GM12878 (cell line): Measurements from ENCODE around the gene ITM2C. TPM values are rescaled to one million over a fixed set of nuclear protein-coding genes. Genes with fewer than 3 reads are reported as not detected.

ENCODE experiments used
- ATAC-seq: fragments of 200-7000 bp; cut with Tn5 transposase; 3 replicates; pipeline ENCODE4 v1.9.1; 2020; ENCODE audit warnings: mild to moderate bottlenecking, moderate library complexity
- BruUV-seq: library from RNA; stranded (reverse); fragments of 400-500 nt; replicated peaks from 2 replicates; lab custom pipeline; 2021; lab: Mats Ljungman, UMichigan
- CTCF ChIA-PET: fragments of 300-600 bp; sonication (Branson Sonifier 250); formaldehyde crosslinking; extraction: SDS; loops from one replicate; lab custom pipeline; 2021; ENCODE audit warnings: inconsistent platforms; lab: Yijun Ruan, JAX
- POLR2A ChIA-PET: fragments of 350-600 bp; formaldehyde crosslinking; extraction: SDS; loops from one replicate; lab custom pipeline; 2021; ENCODE audit warnings: inconsistent platforms; lab: Charles Lee
- RAD21 ChIA-PET: fragments of 300-600 bp; sonication (Branson Sonifier 250); formaldehyde crosslinking; loops from one replicate; lab custom pipeline; 2023; ENCODE audit warnings: antibody characterized with exemption; ENCODE audit not compliant: unreplicated experiment; lab: Charles Lee
- SMC1A ChIA-PET: fragments of 300-600 bp; sonication (Branson Sonifier 250); formaldehyde crosslinking; loops from one replicate; lab custom pipeline; 2023; ENCODE audit not compliant: unreplicated experiment, uncharacterized antibody; lab: Charles Lee
- DNase-seq: peaks from one replicate; pipeline ENCODE4 v3.0.0-alpha.2; 2011; ENCODE audit warnings: low read depth, low spot score
- FAIRE-seq: peaks from 3 replicates; lab custom pipeline; 2011; peaks lifted over from hg19 to GRCh38; lab: Jason Lieb, UNC
- H2AFZ ChIP-seq: 2 replicates; pipeline ENCODE4 v1.6.0; 2011; ENCODE audit warnings: low read depth, low read length, control low read depth; ENCODE audit not compliant: control insufficient read depth
- H3K27ac ChIP-seq: 2 replicates; pipeline ENCODE4 v1.5.1; 2011; ENCODE audit warnings: control low read depth; ENCODE audit not compliant: control insufficient read depth, insufficient read depth
- H3K27me3 ChIP-seq, 2 experiments: replicated peaks in 1 of 2; 2 replicates each; pipeline versions ENCODE4 v1.6.0 to v1.6.1; 2011; ENCODE audit warnings: low read length in 1 of 2; ENCODE audit not compliant: control insufficient read depth in 2 of 2, insufficient read depth in 2 of 2
- H3K36me3 ChIP-seq, 2 experiments: 2 replicates each; pipeline ENCODE4 v1.5.1; 2011; ENCODE audit warnings: low read length in 1 of 2; ENCODE audit not compliant: control insufficient read depth in 2 of 2, insufficient read depth in 2 of 2
- H3K4me1 ChIP-seq: 2 replicates; pipeline ENCODE4 v1.6.1; 2011; ENCODE audit warnings: mild to moderate bottlenecking, low read length, moderate library complexity, mixed read lengths; ENCODE audit not compliant: control insufficient read depth, insufficient read depth
- H3K4me2 ChIP-seq: 2 replicates; pipeline ENCODE4 v1.6.0; 2011; ENCODE audit warnings: control low read depth; ENCODE audit not compliant: control insufficient read depth, insufficient read depth
- H3K4me3 ChIP-seq: fragments of 200-600 bp; sonication (generic); 2 replicates; pipeline ENCODE4 v1.5.1; 2016
- H3K79me2 ChIP-seq: 2 replicates; pipeline ENCODE4 v1.6.0; 2011; ENCODE audit warnings: low read length; ENCODE audit not compliant: control insufficient read depth, insufficient read depth
- H3K9ac ChIP-seq: 2 replicates; pipeline ENCODE4 v1.8.0; 2011; ENCODE audit warnings: low read length, control low read depth, mixed read lengths; ENCODE audit not compliant: control insufficient read depth, insufficient read depth
- H3K9me3 ChIP-seq: replicated peaks from 3 replicates; pipeline ENCODE4 v1.5.1; 2011; ENCODE audit warnings: mild to moderate bottlenecking, low read length; ENCODE audit not compliant: control insufficient read depth, insufficient read depth
- H4K20me1 ChIP-seq: 2 replicates; pipeline ENCODE4 v1.6.0; 2011; ENCODE audit not compliant: control insufficient read depth, insufficient read depth
- HDGF ChIP-seq: fragments of 450-650 bp; IDR thresholded peaks from 2 replicates; pipeline ENCODE4 v1.6.1; 2016; ENCODE audit warnings: antibody characterized with exemption
- JUNB ChIP-seq: IDR thresholded peaks from 2 replicates; pipeline ENCODE4 v1.6.1; 2016; ENCODE audit warnings: antibody characterized with exemption, mild to moderate bottlenecking
- PML ChIP-seq: IDR thresholded peaks from 2 replicates; pipeline ENCODE4 v1.6.1; 2012; ENCODE audit warnings: low read length, inconsistent platforms
- POLR2A ChIP-seq: IDR thresholded peaks from 2 replicates; pipeline ENCODE4 v1.6.1; 2011; ENCODE audit warnings: low read depth, mild to moderate bottlenecking, low read length
- RB1 ChIP-seq: fragments of 450-650 bp; formaldehyde crosslinking; IDR thresholded peaks from 2 replicates; pipeline ENCODE4 v1.6.1; 2017; ENCODE audit warnings: mild to moderate bottlenecking, borderline replicate concordance
- WGBS: methylation state at CpG from one replicate; pipeline ENCODE4 v1.1.6; 2016; ENCODE audit warnings: low lambda C conversion rate; ENCODE audit not compliant: insufficient replicate concordance, insufficient coverage; ENCODE audit errors: missing lambda C conversion rate; 5-methylcytosine and 5-hydroxymethylcytosine counted together
- in situ Hi-C: fragments of 300-500 bp; cut with MboI; formaldehyde crosslinking; loops from 9 replicates; pipeline ENCODE4 v1.14.3; 2018; ENCODE audit warnings: mixed read lengths
- intact Hi-C: fragments of 100-400 bp; cut with micrococcal nuclease; formaldehyde crosslinking; loops from one replicate; pipeline ENCODE4 v1.14.2; 2022; ENCODE audit not compliant: unreplicated experiment
- polyA plus RNA-seq, 11 experiments: library from polyadenylated mRNA; depleted of rRNA in 4 of 11; unstranded in 6 of 11; stranded (reverse) in 5 of 11; fragments of >200 nt; fragmentation: Nextera tagmentation in 4 of 11; fragmentation: Illumina TruSeq in 1 of 11; extraction: Ambion mirVana in 4 of 11; extraction: Trizol in 1 of 11; gene quantifications; 1 replicate in 1 of 11; 2 replicates in 10 of 11; pipeline versions ENCODE4 v1.2.1 to v1.2.3, GENCODE V29; 2011 to 2016; ENCODE audit warnings: inconsistent platforms in 2 of 11, missing spikeins in 2 of 11, low read depth in 1 of 11
- total RNA-seq, 4 experiments: library from RNA; depleted of rRNA in 3 of 4; stranded (reverse); fragments of >200 nt in 3 of 4; fragmentation: Illumina TruSeq in 1 of 4; extraction: Trizol in 1 of 4; gene quantifications; 2 replicates each; pipeline versions ENCODE4 v1.2.1 to v1.2.3, GENCODE V29; 2013 to 2021
- TF ChIP-seq, protein P1 (sequence below): IDR thresholded peaks from 2 replicates; pipeline ENCODE4 v1.6.1; 2011; ENCODE audit warnings: low read depth, mild to moderate bottlenecking, low read length, moderate library complexity, borderline replicate concordance; ENCODE audit errors: extremely low read depth

Gene ITM2C
- total and polyA plus RNA-seq, 10 of the 15 experiments (the other 5 are each of a cell fraction or from before 2014, with no cell fraction given), result 5.4 to 195 (median 149) TPM

DNA sequence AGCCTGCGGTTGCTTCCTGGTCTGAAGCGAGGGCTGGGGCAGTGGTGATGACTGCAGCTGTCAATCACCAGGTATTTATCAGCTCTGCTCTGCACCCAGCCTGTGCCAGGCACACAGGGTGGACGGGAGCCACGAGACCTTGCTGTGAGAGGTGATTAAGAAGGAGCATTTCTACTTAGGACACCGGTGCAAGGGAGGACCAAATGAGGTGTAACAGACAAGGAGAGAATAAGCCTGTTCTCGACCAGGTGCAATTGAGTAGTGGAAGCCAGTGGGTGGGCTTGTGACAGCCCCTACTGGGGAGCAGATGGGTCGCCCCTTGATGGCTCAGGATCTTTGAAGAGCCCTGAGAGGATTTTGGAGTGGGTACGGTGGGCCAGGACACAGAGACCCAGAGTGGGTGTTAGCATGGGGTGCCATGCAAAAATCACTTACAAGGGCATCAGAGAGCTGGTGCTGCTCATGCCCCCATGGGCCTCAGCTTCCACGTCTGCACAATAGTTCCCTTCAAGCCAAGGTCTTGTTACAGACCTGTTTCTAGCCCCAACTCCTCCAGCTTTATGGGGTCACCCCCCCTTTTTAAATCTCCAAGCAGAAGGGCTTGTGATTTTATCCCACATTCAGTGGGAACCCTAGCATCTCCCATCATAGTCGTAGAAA, 35.7 kb downstream of the ITM2C start:
- H4K20me1 ChIP-seq, result no peaks in the 10 kb centered on the region
- POLR2A ChIA-PET, result interaction anchor here (0.5 to 1.9 kb wide), 2 partner anchors 27 to 533 kb away, joined by 3 to 7 read pairs; no protein-coding TSS in a partner anchor
- SMC1A ChIA-PET, result interaction anchor here (0.8 to 10.6 kb wide), 6 partner anchors 13 to 85 kb away, joined by 3 to 122 read pairs (median 6); no protein-coding TSS in a partner anchor
- H3K36me3 ChIP-seq, result peaks cover 0 to 2% of the 10 kb centered on the region in 2 experiments; a peak in 1 of 4 replicates
- intact Hi-C loops (loop anchor here (5.0 kb wide), 1 partner anchor 78 kb away; no protein-coding TSS in a partner anchor), in situ Hi-C loops (loop anchor here (5.0 kb wide), 2 partner anchors 87 to 152 kb away; no protein-coding TSS in a partner anchor)
- WGBS, result 74% methylated on average over 10 of the region's 10 CpGs
- no peak for DNase-seq
- H3K9me3 ChIP-seq, result no peaks in the 10 kb centered on the region
- no peak for ATAC-seq
- H3K4me2 ChIP-seq, result no peak overlapping the region
- H3K27me3 ChIP-seq, result no peaks in the 10 kb centered on the region
- H3K79me2 ChIP-seq, result no peaks in the 10 kb centered on the region
- CTCF ChIA-PET, result interaction anchor here (0.7 to 10.1 kb wide), 8 partner anchors 7 to 153 kb away, joined by 3 to 198 read pairs (median 23); partner anchors contain the start of gene GPR55
- no peak overlapping the region for H3K9ac ChIP-seq
- H3K4me1 ChIP-seq, result peaks cover 7% of the 10 kb centered on the region
- TF ChIP-seq, protein P1, sequence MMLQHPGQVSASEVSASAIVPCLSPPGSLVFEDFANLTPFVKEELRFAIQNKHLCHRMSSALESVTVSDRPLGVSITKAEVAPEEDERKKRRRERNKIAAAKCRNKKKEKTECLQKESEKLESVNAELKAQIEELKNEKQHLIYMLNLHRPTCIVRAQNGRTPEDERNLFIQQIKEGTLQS, result no peak
- TF ChIP-seq JUNB (no peak), HDGF (no peak), PML (no peak), POLR2A (no peak), RB1 (no peak)
- no peak overlapping the region for H3K4me3 ChIP-seq
- BruUV-seq, result no TSS peak
- H3K27ac ChIP-seq, result no peak overlapping the region
- H2AFZ ChIP-seq, result no peak overlapping the region
- RAD21 ChIA-PET, result interaction anchor here (1.4 to 8.3 kb wide), 2 partner anchors 23 to 86 kb away, joined by 7 to 99 read pairs; no protein-coding TSS in a partner anchor
- FAIRE-seq, result no peak
